RPMI7951 (cell line): ENCODE data around the gene TPBG. TPM values are rescaled to one million over a fixed set of nuclear protein-coding genes. Genes with fewer than 3 reads are reported as not detected.
A peak's percentile ranks its signal among the peaks of the same experiment; 100 is the strongest.
"Not testable (repeated sequence)": the region's sequence is repeated elsewhere in the genome, so short reads cannot be mapped to it uniquely, and the experiment has no call there.

Experiments
- DNase-seq: peaks from one replicate; pipeline ENCODE4 v3.0.0-alpha.2; 2012; ENCODE audit warnings: low read depth
- total RNA-seq: library from RNA; depleted of rRNA; stranded (reverse); fragments of >200 nt; shearing (Covaris generic); gene quantifications from 2 replicates; pipeline ENCODE4 v1.2.3, GENCODE V29; 2014; rRNA removed

The TPBG gene
- total RNA-seq, 1 experiment from 2014 or later = 68.2 TPM

- peak; percentile 27 for DNase-seq
These were observed 10.9 kb downstream of the TPBG start for GRCh38 chr6:82374516-82374915.

DNA sequence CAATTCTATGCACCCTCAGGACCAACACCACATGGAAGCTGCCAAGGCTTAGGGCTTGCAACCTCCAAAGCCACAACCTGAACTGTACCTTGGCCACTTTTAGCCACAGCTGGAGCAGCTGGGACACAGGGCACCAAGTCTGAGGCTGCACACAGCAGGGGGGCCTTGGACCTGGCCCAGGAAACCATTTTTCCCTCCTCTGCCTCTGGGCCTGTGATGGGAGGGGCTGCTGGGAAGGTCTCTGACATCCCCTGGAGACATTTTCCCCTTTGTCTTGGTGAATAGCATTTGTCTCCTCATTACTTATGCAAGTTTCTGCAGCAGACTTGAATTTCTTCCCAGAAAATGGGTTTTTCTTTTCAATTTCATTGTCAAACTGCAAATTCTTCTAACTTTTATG lies 13.0 kb downstream of the TPBG start:
- no peak for DNase-seq

GRCh38 chr6:82380566-82381185 lies 17.1 kb downstream of the TPBG start:
- no peak for DNase-seq

DNA sequence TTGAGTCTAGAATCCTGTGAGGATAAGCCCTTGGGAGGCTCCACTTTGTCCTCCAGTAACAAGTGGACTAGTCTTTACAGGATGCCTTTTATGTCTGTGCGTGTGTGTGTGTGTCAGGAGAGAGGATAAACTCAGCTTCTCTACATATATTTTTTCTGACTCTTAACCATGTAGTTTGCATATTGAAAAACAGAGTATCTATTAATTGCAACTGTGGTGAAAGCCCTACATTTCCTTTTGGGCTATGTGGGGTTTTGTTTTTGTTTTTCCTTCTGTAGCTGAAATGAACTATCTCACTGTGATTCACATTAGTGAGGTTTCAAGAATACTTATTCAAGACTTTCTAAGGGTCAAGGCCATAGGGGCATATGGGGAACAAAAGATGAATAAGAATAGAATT lies 17.7 kb downstream of the TPBG start:
- DNase-seq = no peak

- DNase-seq = no peak
These were observed 21.5 kb downstream of the TPBG start for GRCh38 chr6:82385102-82385501.

DNA sequence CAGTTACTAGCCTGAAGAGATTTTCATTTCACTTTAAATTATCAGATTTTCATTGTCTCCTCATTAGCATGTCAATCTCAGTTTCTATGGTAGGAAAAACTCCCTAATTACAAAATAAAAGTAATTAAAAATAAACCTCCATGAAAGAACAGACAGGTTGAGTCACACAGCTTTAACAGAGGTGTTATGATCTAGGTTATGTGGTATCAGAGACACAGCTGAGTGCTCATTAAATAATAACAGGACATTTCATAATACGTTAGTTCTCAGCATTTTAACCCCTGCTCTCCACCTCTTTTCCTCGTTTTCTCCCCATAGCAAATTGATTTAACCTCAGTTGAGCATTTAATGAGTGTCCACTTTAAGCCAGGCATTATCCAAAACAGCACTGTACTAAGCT lies 21.9 kb downstream of the TPBG start:
- DNase-seq = no peak

- no peak for DNase-seq
These were observed 22.3 kb downstream of the TPBG start for GRCh38 chr6:82385961-82386360.

GRCh38 chr6:82394770-82395169 lies 31.2 kb downstream of the TPBG start:
- DNase-seq = not testable (repeated sequence)

DNA sequence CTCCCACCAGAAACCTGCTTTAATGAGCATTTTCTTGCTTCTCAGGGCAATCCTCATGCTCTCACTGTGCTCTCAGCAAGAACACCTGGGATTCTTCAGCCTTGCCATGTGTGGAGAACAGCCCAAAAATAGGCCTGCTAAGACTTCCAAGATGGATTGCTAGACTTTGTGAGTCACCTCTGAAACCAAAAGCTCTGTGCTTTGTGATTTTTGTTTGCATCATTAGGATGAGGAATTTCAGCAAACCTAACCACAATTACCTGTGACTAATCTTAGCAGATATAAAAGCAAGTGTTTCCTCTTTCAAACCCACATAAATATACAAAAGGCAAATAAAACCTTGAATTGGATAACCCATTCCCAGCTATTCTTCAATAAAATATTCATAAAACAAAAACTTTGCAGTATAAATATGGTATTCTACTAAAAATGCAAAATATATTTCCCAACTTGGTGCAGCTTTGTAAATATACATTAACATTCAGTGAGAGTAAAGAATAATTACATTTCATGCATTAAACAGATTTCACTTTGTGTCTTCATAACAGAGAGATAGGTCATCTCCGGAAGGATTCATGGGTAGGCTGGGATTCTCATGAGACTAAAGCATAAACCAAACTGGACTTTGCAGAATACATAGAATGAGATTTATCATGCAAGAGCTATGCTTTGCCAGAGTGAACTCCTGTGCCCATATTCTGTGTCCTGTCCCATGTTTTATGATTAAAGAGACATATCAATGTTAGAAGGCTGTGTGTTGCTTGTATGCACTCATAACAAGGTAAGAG lies 33.5 kb downstream of the TPBG start:
- peak; percentile 96 for DNase-seq

GRCh38 chr6:82397962-82398692 lies 34.5 kb downstream of the TPBG start:
- peak; percentile 67 for DNase-seq

- peak; percentile 68 for DNase-seq
These were observed 45.4 kb downstream of the TPBG start for GRCh38 chr6:82408952-82409431.

DNA sequence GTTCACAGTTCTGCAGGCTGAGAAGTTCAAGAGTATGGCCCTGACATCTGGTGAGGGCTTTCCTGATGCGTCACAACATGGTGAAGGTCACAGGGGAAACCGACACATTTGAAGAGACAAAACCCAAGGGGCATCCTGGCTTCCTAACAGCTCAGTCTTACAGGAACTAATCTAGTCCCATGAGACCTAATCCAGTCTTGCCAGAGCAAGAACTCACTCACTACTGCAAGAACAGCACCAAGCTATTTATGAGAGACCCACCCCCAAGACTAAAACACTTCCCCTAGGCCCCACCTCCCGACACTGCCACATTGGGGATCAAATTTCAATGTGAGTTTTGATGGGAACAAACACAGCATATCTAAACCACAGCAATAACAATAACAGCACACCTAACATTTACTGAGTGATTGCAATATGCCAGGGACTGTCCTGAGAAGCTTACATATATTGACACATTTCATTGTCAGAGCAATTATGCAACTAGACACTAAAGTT lies 46.6 kb downstream of the TPBG start:
- DNase-seq = peak; percentile 90

DNA sequence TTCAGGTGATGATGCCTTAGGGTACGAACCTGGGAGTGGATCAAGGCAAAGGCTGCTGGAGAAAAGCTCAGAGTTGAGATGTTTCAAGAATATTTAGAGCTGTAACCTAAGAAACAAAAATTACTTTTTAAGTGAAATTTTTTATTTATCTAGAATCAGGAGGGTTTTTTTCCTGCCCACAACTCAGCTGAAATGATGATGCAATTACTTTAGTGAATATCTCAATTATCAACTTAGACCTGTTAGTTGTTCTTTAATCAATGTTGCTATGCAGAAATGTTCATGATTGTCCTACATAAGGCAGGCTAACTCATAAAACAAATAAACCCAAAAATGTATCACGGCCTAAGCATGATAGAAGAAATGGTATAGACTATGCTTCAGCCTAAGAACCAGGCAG lies 50.3 kb downstream of the TPBG start:
- no peak for DNase-seq

DNA sequence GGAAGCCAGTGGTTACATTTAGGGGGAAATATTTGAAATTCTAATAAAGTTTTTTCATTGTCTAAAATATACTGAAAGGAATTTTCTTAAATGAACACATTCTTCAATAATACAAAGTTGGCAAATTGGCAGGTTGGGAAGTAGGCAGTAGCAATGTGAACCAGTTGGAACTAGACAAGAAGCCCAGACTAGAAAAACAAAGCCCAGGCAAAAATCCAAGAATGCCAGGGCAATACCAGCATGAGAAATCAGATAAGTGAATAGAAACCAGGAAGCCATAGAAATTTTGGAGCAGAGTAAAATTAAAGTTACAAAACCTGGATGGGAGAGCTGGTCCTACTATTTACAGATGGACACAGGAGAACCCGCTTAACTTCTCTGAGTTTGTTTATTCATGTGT lies 52.2 kb downstream of the TPBG start:
- DNase-seq = peak; percentile 54

- DNase-seq = no peak
These were observed 52.7 kb downstream of the TPBG start for GRCh38 chr6:82416346-82416745.

Other genes starting within 250 kb of the TPBG start
- 35.3 and 41.5 TPM in 2 replicates for gene IBTK, start 116.1 kb upstream of the TPBG start, total RNA-seq